D721Med (cell line): ENCODE results near the gene BARHL1.

ENCODE experiments used
- DNase-seq: peaks from one replicate; pipeline ENCODE4 v3.0.0; 2011; ENCODE audit warnings: low spot score; ENCODE audit not compliant: insufficient read length
- FAIRE-seq: peaks from 2 replicates; lab custom pipeline; 2011; peaks lifted over from hg19 to GRCh38; lab: Jason Lieb, UNC
- CTCF ChIP-seq: IDR thresholded peaks from 2 replicates; pipeline ENCODE4 v1.5.1; 2012; ENCODE audit warnings: mild to moderate bottlenecking, control low read depth; ENCODE audit not compliant: insufficient read depth; ENCODE audit errors: missing control alignments

BARHL1 gene

DNA sequence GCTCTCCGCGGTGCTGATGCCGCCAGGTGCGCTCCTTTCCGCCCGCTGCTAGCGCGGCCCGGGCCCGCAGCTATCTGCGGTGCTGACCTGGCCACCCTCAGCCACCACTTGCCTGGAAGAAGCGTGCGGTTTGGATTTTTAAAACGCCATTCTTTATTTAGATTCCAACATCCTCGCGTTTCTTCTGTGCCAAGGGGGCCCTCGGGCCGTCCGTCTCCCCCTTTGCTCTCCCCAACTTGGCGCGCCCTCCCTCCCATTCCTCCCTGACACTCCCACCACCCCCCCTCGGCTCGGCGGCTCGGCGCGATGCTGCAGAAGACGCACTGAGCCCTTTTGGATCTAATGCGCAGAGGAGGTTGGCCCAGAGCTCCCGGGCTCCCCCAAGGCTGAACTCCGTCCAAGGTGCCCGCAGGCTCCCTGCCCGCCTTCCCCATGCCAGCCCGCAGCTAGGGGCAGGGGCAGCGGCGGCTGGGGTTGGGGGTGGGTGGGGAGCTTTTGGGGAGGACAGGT is at the start of gene BARHL1:
TSS of gene BARHL1 (plus strand) at position 331 of the 510 bp plus-strand sequence. CDS start 192 bp downstream, outside the sequence.
- FAIRE-seq (no peak), DNase-seq (no peak)

GRCh38 chr9:132534832-132535231 is 47.6 kb upstream of the BARHL1 start:
- FAIRE-seq (no peak), DNase-seq (no peak)
- no peak for TF ChIP-seq CTCF

More for the DNA sequence above, at the start of gene BARHL1:
- no peak for TF ChIP-seq CTCF

GRCh38 chr9:132536124-132536523 is 46.3 kb upstream of the BARHL1 start:
- no peak for TF ChIP-seq CTCF
- no peak for DNase-seq
- no peak for FAIRE-seq

- no peak for DNase-seq
- FAIRE-seq: no peak
- TF ChIP-seq CTCF: no peak
Measured at GRCh38 chr9:132537352-132537751, 45.1 kb upstream of the BARHL1 start.

GRCh38 chr9:132538071-132538470 is 44.3 kb upstream of the BARHL1 start:
- no peak for DNase-seq
- no peak for TF ChIP-seq CTCF
- no peak for FAIRE-seq

GRCh38 chr9:132539096-132539495 is 43.3 kb upstream of the BARHL1 start:
- FAIRE-seq (no peak), DNase-seq (no peak)
- no peak for TF ChIP-seq CTCF

DNA sequence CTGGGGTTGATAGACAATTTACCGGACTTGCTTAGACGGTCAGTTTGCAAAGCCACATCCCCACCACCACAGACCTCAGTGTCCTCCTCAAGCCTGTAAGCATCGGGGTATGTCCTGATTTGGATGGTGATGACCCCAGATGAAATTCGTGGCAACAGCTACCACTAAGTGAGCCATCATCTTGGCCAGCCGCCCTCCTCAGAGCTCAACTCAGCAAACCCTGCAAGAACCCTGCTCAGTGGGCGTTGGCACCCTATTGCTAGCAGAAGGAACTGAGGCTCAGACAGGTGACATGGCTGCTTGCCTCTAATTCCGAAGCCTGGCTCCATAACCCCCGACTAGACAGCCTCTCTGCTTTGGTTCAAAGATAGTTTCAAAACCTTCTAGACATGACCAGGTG is 41.4 kb upstream of the BARHL1 start:
- DNase-seq (no peak), FAIRE-seq (no peak)
- TF ChIP-seq CTCF: no peak
